NCI-H2227 (cell line): Measurements from ENCODE around the gene PIEZO1.

Experiments
- DNase-seq: peaks from one replicate; lab custom pipeline; 2025; ENCODE audit not compliant: unreplicated experiment; lab: John Stamatoyannopoulos, UW

PIEZO1 gene

GRCh38 chr16:88754109-88754911, 30.7 kb downstream of the PIEZO1 start:
- no peak for DNase-seq

- no peak for DNase-seq
Observed at GRCh38 chr16:88753602-88754001, 31.4 kb downstream of the PIEZO1 start.

- no peak for DNase-seq
Observed at GRCh38 chr16:88753191-88753590, 31.8 kb downstream of the PIEZO1 start.

GRCh38 chr16:88752386-88753002, 32.5 kb downstream of the PIEZO1 start:
- no peak for DNase-seq

- no peak for DNase-seq
Observed at GRCh38 chr16:88750854-88751253, 34.2 kb downstream of the PIEZO1 start.

GRCh38 chr16:88749358-88749757, 35.7 kb downstream of the PIEZO1 start:
- DNase-seq, result no peak

GRCh38 chr16:88748364-88748763, 36.7 kb downstream of the PIEZO1 start:
- DNase-seq, result no peak

GRCh38 chr16:88747588-88748301, 37.3 kb downstream of the PIEZO1 start:
- no peak for DNase-seq

- DNase-seq, result no peak
Observed at GRCh38 chr16:88746506-88746905, 38.5 kb downstream of the PIEZO1 start.

- DNase-seq, result no peak
Observed at GRCh38 chr16:88744577-88745521, 40.2 kb downstream of the PIEZO1 start.

GRCh38 chr16:88743693-88744576, 41.1 kb downstream of the PIEZO1 start:
- peak; percentile 54 for DNase-seq

GRCh38 chr16:88742896-88743605, 42.0 kb downstream of the PIEZO1 start:
- DNase-seq, result no peak

GRCh38 chr16:88741368-88741767, 43.7 kb downstream of the PIEZO1 start:
- DNase-seq, result no peak

GRCh38 chr16:88740727-88741055, 44.3 kb downstream of the PIEZO1 start:
- DNase-seq, result no peak

GRCh38 chr16:88739977-88740726, 44.9 kb downstream of the PIEZO1 start:
- DNase-seq, result no peak

GRCh38 chr16:88739139-88739976, 45.7 kb downstream of the PIEZO1 start:
- no peak for DNase-seq

- no peak for DNase-seq
Observed at GRCh38 chr16:88738151-88739084, 46.6 kb downstream of the PIEZO1 start.
